OCI-LY7 (cell line): ENCODE data around the gene UFC1. TPM values are rescaled to one million over a fixed set of nuclear protein-coding genes. Genes with fewer than 3 reads are reported as not detected.

Source experiments
- BruUV-seq: library from RNA; stranded (reverse); fragments of 400-500 nt; replicated peaks from 2 replicates; lab custom pipeline; 2021; lab: Mats Ljungman, UMichigan
- CTCF ChIA-PET: fragments of 300-600 bp; sonication (Branson Sonifier 250); formaldehyde crosslinking; loops from one replicate; lab custom pipeline; 2022; ENCODE audit warnings: antibody characterized with exemption; ENCODE audit not compliant: unreplicated experiment; lab: Charles Lee
- POLR2A ChIA-PET: fragments of 300-600 bp; sonication (Branson Sonifier 250); formaldehyde crosslinking; loops from one replicate; lab custom pipeline; 2022; ENCODE audit warnings: antibody characterized with exemption; lab: Charles Lee
- DNase-seq: peaks from one replicate; pipeline ENCODE4 v3.0.0-alpha.2; 2015; ENCODE audit warnings: low spot score
- H2AFZ ChIP-seq: fragments of 200-600 bp; sonication (generic), shearing (Covaris generic); 2 replicates; pipeline ENCODE4 v1.6.1; 2014; ENCODE audit warnings: mild to moderate bottlenecking, antibody characterized with exemption, low read length, moderate library complexity
- H3K27ac ChIP-seq: fragments of 200-600 bp; sonication (generic); 2 replicates; pipeline ENCODE4 v1.5.1; 2014; ENCODE audit warnings: mixed run types, low read depth, mild to moderate bottlenecking, moderate library complexity, low read length, inconsistent platforms; ENCODE audit not compliant: poor library complexity, severe bottlenecking
- H3K36me3 ChIP-seq: fragments of 200-600 bp; sonication (generic); 2 replicates; pipeline ENCODE4 v1.6.1; 2014; ENCODE audit warnings: mild to moderate bottlenecking, antibody characterized with exemption, low read length, moderate library complexity, mixed read lengths; ENCODE audit not compliant: insufficient read depth
- H3K4me1 ChIP-seq: fragments of 200-600 bp; sonication (generic); 2 replicates; pipeline ENCODE4 v1.5.1; 2014; ENCODE audit warnings: mild to moderate bottlenecking, low read length; ENCODE audit not compliant: insufficient read depth, poor library complexity, severe bottlenecking
- H3K4me2 ChIP-seq: fragments of 200-600 bp; sonication (generic); 2 replicates; pipeline ENCODE4 v1.6.1; 2014; ENCODE audit warnings: mild to moderate bottlenecking, low read length
- H3K4me3 ChIP-seq: fragments of 200-600 bp; sonication (generic); 2 replicates; pipeline ENCODE4 v1.5.1; 2014; ENCODE audit warnings: mild to moderate bottlenecking, low read depth, low read length; ENCODE audit not compliant: poor library complexity, severe bottlenecking
- H3K79me2 ChIP-seq: fragments of 200-600 bp; sonication (generic); 2 replicates; pipeline ENCODE4 v1.6.1; 2016; ENCODE audit warnings: low read depth, mild to moderate bottlenecking, low read length, moderate library complexity, mixed read lengths; ENCODE audit not compliant: insufficient read depth
- H3K9me2 ChIP-seq: fragments of 200-600 bp; sonication (generic); 2 replicates; pipeline ENCODE4 v1.6.1; 2016; ENCODE audit warnings: mild to moderate bottlenecking, low read length, mixed read lengths; ENCODE audit not compliant: insufficient read depth
- H3K9me3 ChIP-seq: fragments of 200-600 bp; sonication (generic); 2 replicates; pipeline ENCODE4 v1.6.1; 2014; ENCODE audit warnings: mild to moderate bottlenecking, mixed run types, low read length, mixed read lengths
- H4K20me1 ChIP-seq: fragments of 200-600 bp; sonication (generic); 2 replicates; pipeline ENCODE4 v1.6.1; 2014; ENCODE audit warnings: mild to moderate bottlenecking, antibody characterized with exemption, low read length, moderate library complexity, mixed read lengths; ENCODE audit not compliant: insufficient read depth
- EZH2phosphoT487 ChIP-seq: fragments of 200-600 bp; sonication (generic); IDR thresholded peaks from 2 replicates; pipeline ENCODE4 v1.6.1; 2018; ENCODE audit warnings: low read depth, borderline replicate concordance, mild to moderate bottlenecking, mixed run types, antibody characterized with exemption, low read length, moderate library complexity, mixed read lengths
- intact Hi-C: fragments of 100-400 bp; cut with micrococcal nuclease; formaldehyde crosslinking; loops from one replicate; pipeline ENCODE4 v1.10.0; 2022; ENCODE audit not compliant: unreplicated experiment
- total RNA-seq, 2 experiments: library from RNA; depleted of rRNA in 1 of 2; stranded (reverse); fragments of >200 nt in 1 of 2; shearing (Covaris generic) in 1 of 2; gene quantifications; 2 replicates each; pipeline ENCODE4 v1.2.3, GENCODE V29; 2014 to 2022
- TF ChIP-seq, protein P1 (sequence below): fragments of 200-600 bp; sonication (generic); conservative IDR thresholded peaks from 2 replicates; pipeline ENCODE4 v1.5.1; 2014; ENCODE audit warnings: mild to moderate bottlenecking, antibody characterized with exemption, low read length, moderate library complexity, mixed read lengths

The UFC1 gene
- total RNA-seq, 2 experiments from 2014 or later: 61.2 to 80.9 TPM

DNA sequence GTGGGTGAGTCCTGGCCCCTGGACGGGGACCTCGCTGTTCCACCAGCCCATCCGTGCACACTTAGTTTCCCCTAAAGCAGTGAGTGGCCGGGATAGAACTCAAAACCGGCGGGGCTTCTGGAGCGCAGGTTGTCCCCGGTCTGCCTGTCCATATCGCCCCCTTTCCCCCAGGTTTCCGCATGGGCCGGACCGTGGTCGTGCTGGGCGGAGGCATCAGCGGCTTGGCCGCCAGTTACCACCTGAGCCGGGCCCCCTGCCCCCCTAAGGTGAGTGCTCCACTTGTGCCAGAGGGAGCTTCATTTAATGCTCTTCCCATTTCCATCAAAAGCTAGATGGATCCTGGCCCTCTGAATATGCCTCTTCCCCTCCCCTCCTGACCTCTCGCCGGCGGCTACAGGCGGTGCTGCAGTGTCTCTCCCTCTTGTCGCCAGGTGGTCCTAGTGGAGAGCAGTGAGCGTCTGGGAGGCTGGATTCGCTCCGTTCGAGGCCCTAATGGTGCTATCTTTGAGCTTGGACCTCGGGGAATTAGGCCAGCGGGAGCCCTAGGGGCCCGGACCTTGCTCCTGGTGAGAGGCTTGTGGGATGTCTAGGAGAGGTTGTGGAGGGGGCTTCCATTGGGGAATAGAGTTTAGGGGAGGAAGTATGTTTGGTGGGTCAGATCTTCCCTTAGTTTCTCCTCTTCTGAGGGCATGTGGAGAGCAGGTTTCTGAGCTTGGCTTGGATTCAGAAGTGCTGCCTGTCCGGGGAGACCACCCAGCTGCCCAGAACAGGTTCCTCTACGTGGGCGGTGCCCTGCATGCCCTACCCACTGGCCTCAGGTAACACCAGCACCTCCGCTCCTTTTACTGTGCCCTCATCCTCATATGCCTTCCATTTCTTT lies 13.1 kb downstream of the UFC1 start:
- H3K9me3 ChIP-seq: no peaks in the 10 kb centered on the region
- peak overlapping the region; percentile 79 for H3K4me3 ChIP-seq
- H3K4me2 ChIP-seq: peak overlapping the region; percentile 97
- H3K36me3 ChIP-seq: peaks cover 46% of the 10 kb centered on the region
- TF ChIP-seq, protein P1, sequence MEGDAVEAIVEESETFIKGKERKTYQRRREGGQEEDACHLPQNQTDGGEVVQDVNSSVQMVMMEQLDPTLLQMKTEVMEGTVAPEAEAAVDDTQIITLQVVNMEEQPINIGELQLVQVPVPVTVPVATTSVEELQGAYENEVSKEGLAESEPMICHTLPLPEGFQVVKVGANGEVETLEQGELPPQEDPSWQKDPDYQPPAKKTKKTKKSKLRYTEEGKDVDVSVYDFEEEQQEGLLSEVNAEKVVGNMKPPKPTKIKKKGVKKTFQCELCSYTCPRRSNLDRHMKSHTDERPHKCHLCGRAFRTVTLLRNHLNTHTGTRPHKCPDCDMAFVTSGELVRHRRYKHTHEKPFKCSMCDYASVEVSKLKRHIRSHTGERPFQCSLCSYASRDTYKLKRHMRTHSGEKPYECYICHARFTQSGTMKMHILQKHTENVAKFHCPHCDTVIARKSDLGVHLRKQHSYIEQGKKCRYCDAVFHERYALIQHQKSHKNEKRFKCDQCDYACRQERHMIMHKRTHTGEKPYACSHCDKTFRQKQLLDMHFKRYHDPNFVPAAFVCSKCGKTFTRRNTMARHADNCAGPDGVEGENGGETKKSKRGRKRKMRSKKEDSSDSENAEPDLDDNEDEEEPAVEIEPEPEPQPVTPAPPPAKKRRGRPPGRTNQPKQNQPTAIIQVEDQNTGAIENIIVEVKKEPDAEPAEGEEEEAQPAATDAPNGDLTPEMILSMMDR: 0 out of 2 replicates have a peak, but pooled peaks have one; percentile 12
- TF ChIP-seq EZH2phosphoT487: no peak
- peak overlapping the region; percentile 74 for H2AFZ ChIP-seq
- no peaks in the 10 kb centered on the region for H4K20me1 ChIP-seq
- H3K27ac ChIP-seq: peak overlapping the region; percentile 57
- POLR2A ChIA-PET: interaction anchor here (0.6 to 3.9 kb wide), 10 partner anchors 9 to 214 kb away, joined by 3 to 23 read pairs (median 4); partner anchors contain the start of genes B4GALT3, NIT1, PFDN2 and UFC1
- no peaks in the 10 kb centered on the region; the same call in 1 of the 2 replicates for H3K79me2 ChIP-seq
- no peaks in the 10 kb centered on the region for H3K9me2 ChIP-seq
- peaks cover 14% of the 10 kb centered on the region for H3K4me1 ChIP-seq
- DNase-seq: peak; percentile 37
- CTCF ChIA-PET: interaction anchor here (0.7 to 2.0 kb wide), 6 partner anchors 10 to 459 kb away, joined by 3 to 10 read pairs (median 4); partner anchors contain the start of gene B4GALT3
- intact Hi-C loops: loop anchor here (1.0 kb wide), 1 partner anchor 10 kb away; the partner anchor contains the start of gene B4GALT3
- BruUV-seq: TSS peak; percentile 66

DNA sequence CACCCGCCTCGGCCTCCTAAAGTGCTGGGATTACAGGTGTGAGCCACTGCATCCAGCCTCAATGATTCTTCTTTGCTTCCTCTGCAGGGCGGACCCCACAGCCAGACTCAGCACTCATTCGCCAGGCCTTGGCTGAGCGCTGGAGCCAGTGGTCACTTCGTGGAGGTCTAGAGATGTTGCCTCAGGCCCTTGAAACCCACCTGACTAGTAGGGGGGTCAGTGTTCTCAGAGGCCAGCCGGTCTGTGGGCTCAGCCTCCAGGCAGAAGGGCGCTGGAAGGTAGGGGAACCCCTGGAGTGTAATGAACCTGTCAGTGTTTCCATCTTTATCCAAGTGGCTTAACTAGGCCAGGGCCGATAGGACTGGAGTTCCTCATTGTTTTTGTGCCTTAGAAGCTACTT lies 15.1 kb downstream of the UFC1 start:
- CTCF ChIA-PET: interaction anchor here (0.6 kb wide), 1 partner anchor 117 kb away, joined by 3 read pairs; no protein-coding TSS in a partner anchor
- Histone ChIP-seq H3K27ac (no peak overlapping the region), H2AFZ (no peak overlapping the region), H4K20me1 (no peaks in the 10 kb centered on the region), H3K9me3 (no peaks in the 10 kb centered on the region), H3K9me2 (no peaks in the 10 kb centered on the region), H3K4me2 (no peak overlapping the region), H3K4me1 (peaks cover 14% of the 10 kb centered on the region), H3K36me3 (peaks cover 57% of the 10 kb centered on the region), H3K79me2 (no peaks in the 10 kb centered on the region; the same call in 1 of the 2 replicates), H3K4me3 (no peak overlapping the region)
- TF ChIP-seq EZH2phosphoT487: no peak
- TF ChIP-seq, protein P1: no peak
- no peak for DNase-seq
- intact Hi-C loops: no loop called here
- POLR2A ChIA-PET: interaction anchor here (1.0 to 3.9 kb wide), 3 partner anchors 8 to 16 kb away, joined by 3 to 23 read pairs (median 3); partner anchors contain the start of genes B4GALT3 and UFC1
- BruUV-seq: no TSS peak
